GM19467 (cell line): ENCODE results near the gene PTBP1.
"Not testable (repeated sequence)": the region's sequence is repeated elsewhere in the genome, so short reads cannot be mapped to it uniquely, and the experiment has no call there.

Source experiments
- ATAC-seq: cut with Tn5 transposase; IDR thresholded peaks from one replicate; pipeline ENCODE4 v1.9.1; 2021; ENCODE audit warnings: mild to moderate bottlenecking, moderate library complexity; ENCODE audit not compliant: unreplicated experiment

The PTBP1 gene

GRCh38 chr19:807627-808422, 10.6 kb downstream of the PTBP1 start:
- no peak for ATAC-seq

- ATAC-seq = no peak
These were observed 11.1 kb downstream of the PTBP1 start for GRCh38 chr19:808423-808775.

GRCh38 chr19:810077-810855, 13.0 kb downstream of the PTBP1 start:
- ATAC-seq = no peak

GRCh38 chr19:810883-811489, 13.7 kb downstream of the PTBP1 start:
- ATAC-seq = no peak

GRCh38 chr19:811506-812048, 14.3 kb downstream of the PTBP1 start:
- no peak for ATAC-seq

GRCh38 chr19:812049-812746, 14.9 kb downstream of the PTBP1 start:
- no peak for ATAC-seq

GRCh38 chr19:812747-813218, 15.5 kb downstream of the PTBP1 start:
- no peak for ATAC-seq

DNA sequence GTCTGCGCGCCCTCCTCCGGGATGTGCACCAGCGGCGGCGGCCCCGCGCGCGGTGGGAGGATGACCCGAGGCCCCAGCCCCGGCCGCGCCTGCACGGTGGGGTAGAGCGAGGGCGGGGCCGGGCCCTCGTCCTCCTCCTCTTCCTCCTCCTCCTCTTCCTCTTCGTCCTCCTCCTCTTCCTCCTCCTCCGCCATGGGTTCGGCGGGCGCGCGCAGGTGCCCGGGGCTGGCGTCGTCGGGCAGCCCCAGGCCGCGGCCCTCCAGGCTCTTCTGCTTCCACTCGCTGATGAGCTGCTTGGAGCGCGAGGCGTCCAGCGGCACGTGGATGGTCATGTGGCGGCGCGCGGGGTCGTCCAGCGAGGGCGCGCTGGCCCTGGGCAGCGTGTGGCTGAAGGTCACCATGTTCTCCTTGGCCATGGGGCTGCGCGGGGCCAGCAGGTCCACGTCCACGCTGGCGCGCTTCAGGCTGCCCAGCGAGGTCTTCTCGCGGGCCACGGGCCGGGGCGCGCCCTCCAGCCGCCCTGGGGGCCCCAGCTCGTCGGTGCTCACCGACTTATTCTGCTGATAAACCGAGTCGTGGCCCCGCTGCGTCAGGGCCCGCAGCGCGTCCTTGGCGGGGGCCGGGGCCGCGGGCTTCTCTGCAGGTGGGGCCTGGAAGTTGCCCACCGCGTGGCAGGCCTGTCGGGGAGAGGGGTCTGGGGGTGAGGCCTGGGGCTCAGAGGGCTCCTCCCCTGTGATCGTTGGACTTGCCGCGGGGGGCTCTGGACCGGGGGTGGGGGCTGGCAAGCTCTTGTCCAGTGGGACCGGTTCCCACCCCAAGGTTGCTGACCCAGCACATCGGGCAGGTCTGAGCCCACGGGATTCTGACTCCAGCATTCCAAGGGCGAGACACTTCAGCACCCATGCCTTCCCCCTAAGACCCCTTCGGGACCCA, 16.2 kb downstream of the PTBP1 start:
- no peak for ATAC-seq

DNA sequence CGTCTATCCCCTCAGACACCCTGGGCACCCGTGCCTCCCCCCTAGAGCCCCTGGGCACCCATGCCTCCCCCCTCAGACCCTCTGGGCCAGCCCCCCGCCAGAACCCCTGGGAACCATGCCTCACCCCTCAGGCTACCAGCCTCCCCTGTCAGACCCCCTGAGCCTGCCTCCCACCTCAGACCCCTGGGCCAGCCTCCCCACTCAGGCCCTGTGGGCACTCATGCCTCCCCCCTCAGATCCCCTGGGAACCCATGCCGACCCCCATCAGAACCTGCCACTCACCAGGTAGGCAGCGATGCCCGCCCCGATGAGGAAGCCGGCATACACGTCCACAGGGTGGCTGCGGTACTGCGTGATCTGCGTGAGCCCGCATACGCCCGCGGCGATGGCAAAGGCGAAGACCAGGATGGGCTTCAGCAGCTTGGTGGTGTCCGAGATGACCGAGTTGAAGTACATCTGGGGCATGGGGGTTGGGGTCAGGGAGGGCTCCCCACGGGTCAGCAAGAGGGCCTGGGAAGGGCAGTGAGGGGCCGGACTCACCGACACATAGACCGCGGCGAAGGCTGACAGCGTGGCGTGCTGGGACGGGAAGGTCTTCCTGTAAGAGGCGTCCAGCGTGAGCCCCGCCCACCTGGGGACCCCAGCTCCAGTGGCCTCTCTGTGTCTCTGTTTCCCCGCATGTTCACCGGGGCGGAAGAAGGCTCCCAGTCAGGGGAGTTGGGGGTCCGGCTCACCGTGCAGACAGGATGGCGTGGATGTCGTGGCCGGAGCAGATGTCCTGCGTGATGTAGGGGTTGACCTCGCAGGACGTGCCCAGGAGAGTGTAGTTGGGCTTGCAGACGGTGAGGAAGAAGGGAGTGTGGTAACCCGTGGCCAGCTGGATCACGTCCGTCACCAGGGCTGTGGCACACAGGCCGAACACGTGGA, 17.2 kb downstream of the PTBP1 start:
- no peak for ATAC-seq

- ATAC-seq = no peak
These were observed 18.0 kb downstream of the PTBP1 start for GRCh38 chr19:815079-815774.

DNA sequence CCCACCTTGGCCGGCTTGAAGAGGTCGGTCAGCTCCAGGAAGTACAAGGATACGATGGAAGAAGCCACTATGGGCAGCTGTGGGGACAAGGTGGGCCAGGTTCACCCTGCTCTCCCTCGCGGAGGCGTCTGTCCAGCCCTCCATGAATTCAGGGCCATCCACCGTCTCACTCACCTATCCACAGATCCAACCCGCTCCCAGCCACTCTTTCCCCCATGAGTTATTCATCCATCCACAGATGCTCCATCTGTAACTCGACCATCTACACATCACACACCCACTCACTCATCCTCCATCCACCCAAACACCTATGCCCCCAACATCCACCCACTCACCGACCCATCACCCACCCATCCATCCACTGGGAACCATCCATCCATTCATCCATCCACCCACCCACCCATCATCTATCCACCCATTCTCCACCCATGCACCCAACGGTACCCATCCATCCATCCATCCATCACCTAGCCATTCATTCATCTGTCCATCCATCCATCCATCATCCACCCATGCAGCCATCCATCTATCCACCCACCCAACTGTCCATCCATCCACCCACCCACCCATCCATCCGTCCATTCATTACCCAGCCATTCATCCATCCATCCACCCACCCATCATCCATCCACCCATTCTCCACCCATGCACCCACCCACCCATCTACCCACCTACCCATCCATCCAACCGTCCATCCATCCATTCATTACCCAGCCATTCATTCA, 18.7 kb downstream of the PTBP1 start:
- ATAC-seq = no peak

DNA sequence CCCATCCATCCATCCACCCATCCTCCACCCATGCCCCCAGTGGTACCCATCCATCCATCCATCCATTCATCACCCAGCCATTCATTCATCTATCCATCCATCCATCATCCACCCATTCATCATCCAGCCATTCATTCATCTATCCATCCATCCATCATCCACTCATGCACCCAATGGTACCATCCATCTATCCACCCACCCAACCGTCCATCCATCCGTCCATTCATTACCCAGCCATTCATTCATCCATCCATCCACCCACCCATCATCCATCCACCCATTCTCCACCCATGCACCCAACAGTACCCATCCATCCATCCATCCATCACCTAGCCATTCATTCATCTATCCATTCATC, 19.2 kb downstream of the PTBP1 start:
- ATAC-seq = no peak

GRCh38 chr19:820212-820611, 23.0 kb downstream of the PTBP1 start:
- ATAC-seq = not testable (repeated sequence)

DNA sequence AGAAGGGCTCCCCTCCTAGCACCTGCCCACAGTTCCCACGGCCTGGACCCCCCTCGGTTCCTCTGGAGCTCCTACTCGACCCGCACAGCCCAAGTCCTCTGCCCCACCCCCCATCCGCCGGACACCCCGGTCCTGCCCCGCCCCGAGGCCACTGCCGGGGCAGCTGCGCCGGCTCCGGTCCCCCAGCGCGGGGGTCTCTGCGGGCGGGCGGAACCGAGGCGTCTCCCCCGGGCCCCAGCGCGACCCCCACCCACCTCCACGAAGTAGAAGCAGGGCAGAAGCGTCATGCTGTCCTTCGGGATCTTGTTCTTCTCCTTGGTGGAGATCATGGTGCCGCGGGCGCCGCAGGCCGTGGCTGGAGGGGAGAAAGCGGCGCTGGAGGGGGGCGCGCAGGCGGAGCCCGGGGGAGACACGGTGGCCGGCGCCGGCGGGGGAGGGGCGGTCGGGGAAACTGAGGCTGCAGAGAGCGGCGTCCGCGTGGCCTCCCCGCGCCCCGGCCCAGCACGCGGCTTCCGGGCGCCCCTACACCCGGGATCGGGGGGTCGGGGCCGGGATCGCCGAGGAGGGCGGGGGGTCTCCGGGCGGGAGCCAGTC, 24.1 kb downstream of the PTBP1 start:
- ATAC-seq = no peak

DNA sequence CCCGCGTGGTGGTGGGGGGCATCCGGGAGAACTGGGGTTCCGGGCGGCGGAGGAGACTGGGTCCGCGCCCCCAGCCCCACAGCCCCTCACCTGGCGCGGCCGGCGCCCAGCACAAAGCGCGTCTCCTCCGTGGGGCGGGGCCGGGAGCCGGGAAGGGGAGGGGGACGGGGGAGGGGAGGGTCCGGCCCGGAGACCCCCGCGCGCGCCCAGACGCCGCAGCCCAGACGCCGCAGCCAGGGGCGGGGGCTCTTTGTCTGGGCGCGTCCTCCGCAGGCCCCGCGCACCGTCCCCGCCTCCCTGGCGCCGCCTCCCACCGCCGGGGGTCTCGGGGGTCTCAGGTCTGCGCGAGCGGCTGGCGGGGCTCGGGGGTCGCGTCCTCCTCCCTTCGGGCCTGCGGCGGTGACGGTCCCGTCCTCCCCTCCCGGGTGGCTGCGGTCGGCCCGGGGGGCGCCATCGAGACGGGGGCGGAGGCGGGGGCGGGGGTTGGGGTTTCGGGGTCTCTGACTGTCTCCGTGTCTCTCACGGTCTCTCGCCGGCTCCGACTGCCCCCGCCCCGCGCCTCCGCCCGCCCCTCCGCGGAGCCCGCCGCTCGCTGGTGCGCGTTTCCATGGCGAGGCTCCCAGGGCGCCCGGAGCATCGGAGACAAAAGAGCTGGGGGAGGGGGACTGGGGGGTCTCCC, 24.7 kb downstream of the PTBP1 start, which contains the start of gene PLPPR3:
Gene PLPPR3, minus strand, starts transcription at position 131 of the 679 bp plus-strand sequence. CDS start 396 bp downstream, outside the sequence.
- no peak for ATAC-seq

DNA sequence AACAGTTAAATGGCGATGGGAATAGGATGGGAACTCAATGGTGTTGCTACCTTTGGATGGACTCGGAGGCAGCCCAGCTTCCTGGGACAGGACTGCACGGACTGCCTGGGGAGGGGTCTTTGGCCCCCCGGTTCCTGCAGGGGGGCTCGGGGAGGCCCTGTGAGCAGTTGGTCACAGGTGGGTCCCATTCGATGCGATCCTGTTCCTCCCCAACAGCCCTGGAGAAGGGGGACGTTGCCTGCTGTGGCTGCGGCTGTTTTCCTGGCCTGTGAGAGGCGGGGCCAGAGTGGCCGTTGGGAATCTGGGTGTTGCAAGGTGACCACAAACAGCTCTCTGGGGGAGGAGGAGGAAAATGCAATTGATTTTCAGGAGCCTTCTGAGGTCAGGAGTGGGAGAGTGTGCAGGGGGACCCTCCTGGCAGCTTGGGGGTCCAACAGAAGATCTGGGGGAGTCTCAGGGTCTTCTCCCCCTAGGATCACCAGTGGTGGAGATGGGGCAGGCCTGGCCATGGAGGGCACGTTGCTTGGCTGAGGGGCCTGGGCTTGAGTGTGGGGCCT, 26.4 kb downstream of the PTBP1 start:
- no peak for ATAC-seq
